BJ (cell line): ENCODE measurements around the gene PRR35. TPM values are rescaled to one million over a fixed set of nuclear protein-coding genes. Genes with fewer than 3 reads are reported as not detected.

Experiments used
- CTCF ChIA-PET: fragments of 350-600 bp; formaldehyde crosslinking; extraction: SDS; loops from one replicate; lab custom pipeline; 2021; ENCODE audit warnings: antibody characterized with exemption, inconsistent platforms; lab: Yijun Ruan, JAX
- POLR2A ChIA-PET: fragments of 300-600 bp; sonication (Branson Sonifier 250); formaldehyde crosslinking; extraction: SDS; loops from one replicate; lab custom pipeline; 2021; ENCODE audit warnings: antibody characterized with exemption; lab: Charles Lee
- DNase-seq: peaks from one replicate; pipeline ENCODE4 v3.0.0-alpha.2; 2011; ENCODE audit warnings: low read depth
- H3K27me3 ChIP-seq: 2 replicates; pipeline ENCODE4 v1.6.0; 2011; ENCODE audit warnings: low read length; ENCODE audit not compliant: control insufficient read depth, insufficient read depth
- H3K36me3 ChIP-seq: 2 replicates; pipeline ENCODE4 v1.5.1; 2011; ENCODE audit warnings: low read length; ENCODE audit not compliant: control insufficient read depth, insufficient read depth
- H3K4me3 ChIP-seq: 2 replicates; pipeline ENCODE4 v1.5.1; 2011; ENCODE audit warnings: low read depth, mild to moderate bottlenecking, control low read depth, low read length
- polyA plus RNA-seq: library from polyadenylated mRNA; depleted of rRNA; stranded (reverse); fragments of >200 nt; gene quantifications from 2 replicates; pipeline ENCODE4 v1.2.3, GENCODE V29; 2011
- TF ChIP-seq, protein P1 (sequence below): IDR thresholded peaks from 2 replicates; pipeline ENCODE4 v1.5.1; 2011; ENCODE audit warnings: low read depth, mild to moderate bottlenecking, control low read depth, inconsistent platforms, low read length, moderate library complexity; ENCODE audit not compliant: insufficient read depth

PRR35 gene
- polyA plus RNA-seq, 1 experiment = not detected

DNA sequence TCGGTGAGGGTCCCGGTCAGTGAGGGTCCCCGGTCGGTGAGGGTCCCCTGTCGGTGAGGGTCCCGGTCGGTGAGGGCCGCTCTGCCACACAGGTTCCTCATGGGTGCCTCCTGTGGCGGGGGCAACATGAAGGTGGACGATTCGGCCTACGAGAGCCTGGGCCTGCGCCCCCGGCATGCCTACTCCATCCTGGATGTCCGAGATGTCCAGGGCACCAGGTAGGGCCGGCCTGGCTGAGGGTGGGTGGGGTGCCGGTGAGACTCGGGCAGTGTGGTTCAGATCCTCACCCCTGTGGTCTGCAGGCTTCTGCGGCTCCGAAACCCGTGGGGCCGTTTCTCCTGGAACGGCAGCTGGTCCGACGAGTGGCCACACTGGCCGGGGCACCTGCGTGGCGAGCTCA lies 9.0 kb upstream of the PRR35 start:
- Histone ChIP-seq H3K27me3 (no peaks in the 10 kb centered on the region), H3K4me3 (no peak overlapping the region), H3K36me3 (peaks cover 27% of the 10 kb centered on the region)
- ChIA-PET CTCF (no interaction called here), POLR2A (no interaction called here)
- DNase-seq = no peak
- TF ChIP-seq, protein P1, sequence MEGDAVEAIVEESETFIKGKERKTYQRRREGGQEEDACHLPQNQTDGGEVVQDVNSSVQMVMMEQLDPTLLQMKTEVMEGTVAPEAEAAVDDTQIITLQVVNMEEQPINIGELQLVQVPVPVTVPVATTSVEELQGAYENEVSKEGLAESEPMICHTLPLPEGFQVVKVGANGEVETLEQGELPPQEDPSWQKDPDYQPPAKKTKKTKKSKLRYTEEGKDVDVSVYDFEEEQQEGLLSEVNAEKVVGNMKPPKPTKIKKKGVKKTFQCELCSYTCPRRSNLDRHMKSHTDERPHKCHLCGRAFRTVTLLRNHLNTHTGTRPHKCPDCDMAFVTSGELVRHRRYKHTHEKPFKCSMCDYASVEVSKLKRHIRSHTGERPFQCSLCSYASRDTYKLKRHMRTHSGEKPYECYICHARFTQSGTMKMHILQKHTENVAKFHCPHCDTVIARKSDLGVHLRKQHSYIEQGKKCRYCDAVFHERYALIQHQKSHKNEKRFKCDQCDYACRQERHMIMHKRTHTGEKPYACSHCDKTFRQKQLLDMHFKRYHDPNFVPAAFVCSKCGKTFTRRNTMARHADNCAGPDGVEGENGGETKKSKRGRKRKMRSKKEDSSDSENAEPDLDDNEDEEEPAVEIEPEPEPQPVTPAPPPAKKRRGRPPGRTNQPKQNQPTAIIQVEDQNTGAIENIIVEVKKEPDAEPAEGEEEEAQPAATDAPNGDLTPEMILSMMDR = no peak

DNA sequence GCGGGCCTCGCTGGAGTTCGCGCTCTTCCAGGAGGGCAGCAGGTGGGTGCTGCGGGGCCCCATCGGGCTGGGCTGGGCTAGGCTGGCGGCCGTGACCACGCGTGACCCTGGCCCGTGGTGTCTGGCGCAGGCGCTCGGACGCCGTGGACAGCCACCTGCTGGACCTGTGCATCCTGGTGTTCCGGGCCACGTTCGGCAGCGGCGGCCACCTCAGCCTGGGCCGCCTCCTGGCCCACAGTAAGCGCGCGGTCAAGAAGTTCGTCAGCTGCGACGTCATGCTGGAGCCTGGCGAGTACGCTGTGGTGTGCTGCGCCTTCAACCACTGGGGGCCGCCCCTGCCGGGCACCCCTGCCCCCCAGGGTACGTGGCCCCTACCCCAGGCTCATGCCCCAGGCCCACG lies 8.0 kb upstream of the PRR35 start:
- H3K4me3 ChIP-seq = no peak overlapping the region
- ChIA-PET CTCF (no interaction called here), POLR2A (no interaction called here)
- peaks cover 27% of the 10 kb centered on the region for H3K36me3 ChIP-seq
- TF ChIP-seq, protein P1 = no peak
- DNase-seq = no peak
- no peaks in the 10 kb centered on the region for H3K27me3 ChIP-seq

DNA sequence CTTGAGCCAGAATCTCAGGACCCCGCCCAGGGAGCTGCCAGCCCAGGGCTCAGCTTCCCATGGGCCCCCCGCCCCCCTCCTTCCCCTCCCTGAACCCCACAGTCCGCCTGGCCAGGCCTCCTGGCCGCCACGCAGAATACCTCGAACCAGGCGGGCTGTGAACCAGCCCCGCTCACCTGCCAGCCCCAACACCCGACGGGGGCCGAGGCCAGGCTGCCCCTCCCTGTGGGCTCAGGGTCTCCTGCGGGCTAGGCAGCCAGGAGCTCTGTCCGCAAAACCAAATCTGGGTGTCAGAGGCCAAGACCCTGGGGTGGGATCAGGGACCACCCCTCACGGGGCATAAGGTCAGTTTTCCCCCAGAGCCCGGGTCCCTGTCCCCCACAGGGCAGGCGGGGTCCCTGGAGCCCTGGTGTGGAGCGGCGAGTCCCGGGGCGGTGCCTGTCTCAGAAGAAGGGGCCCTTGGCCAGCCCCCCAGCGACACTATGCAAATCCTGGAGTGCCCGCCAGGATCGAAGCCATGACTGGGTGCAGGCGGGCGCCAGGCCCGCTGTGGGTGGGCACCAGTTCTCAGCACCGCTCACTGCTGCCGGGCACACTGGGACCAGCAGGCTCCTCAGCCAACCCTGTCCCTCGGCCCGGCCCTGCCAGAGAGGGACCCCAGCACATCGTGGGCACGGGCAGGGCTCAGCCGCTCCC lies 6.4 kb upstream of the PRR35 start:
- peaks cover 21% of the 10 kb centered on the region for H3K36me3 ChIP-seq
- TF ChIP-seq, protein P1 = no peak
- ChIA-PET CTCF (interaction anchor here (0.9 kb wide), 1 partner anchor 155 kb away, joined by 3 read pairs; no protein-coding TSS in a partner anchor), POLR2A (no interaction called here)
- H3K4me3 ChIP-seq = no peak overlapping the region
- no peaks in the 10 kb centered on the region for H3K27me3 ChIP-seq
- DNase-seq = no peak

DNA sequence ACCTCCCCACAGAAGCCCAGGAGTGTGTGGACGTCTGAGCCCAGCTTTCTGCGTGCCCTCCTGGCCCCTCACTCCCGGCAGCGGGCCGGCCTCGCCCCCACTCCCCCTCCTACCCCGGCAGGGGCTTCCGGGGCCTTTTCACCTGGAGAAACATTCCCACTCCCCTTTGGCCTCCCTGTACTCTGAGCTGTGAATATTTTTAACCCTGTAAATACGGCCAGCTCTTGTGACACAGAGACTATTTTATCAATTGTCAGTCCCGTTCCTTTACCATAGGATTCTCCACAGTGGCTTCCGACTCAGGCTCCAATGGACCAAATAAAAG lies 5.9 kb upstream of the PRR35 start:
- no peak for DNase-seq
- Histone ChIP-seq H3K36me3 (peaks cover 19% of the 10 kb centered on the region), H3K4me3 (no peak overlapping the region), H3K27me3 (peaks cover 2% of the 10 kb centered on the region)
- ChIA-PET POLR2A (no interaction called here), CTCF (interaction anchor here (0.9 kb wide), 1 partner anchor 156 kb away, joined by 3 read pairs; no protein-coding TSS in a partner anchor)
- TF ChIP-seq, protein P1 = no peak

DNA sequence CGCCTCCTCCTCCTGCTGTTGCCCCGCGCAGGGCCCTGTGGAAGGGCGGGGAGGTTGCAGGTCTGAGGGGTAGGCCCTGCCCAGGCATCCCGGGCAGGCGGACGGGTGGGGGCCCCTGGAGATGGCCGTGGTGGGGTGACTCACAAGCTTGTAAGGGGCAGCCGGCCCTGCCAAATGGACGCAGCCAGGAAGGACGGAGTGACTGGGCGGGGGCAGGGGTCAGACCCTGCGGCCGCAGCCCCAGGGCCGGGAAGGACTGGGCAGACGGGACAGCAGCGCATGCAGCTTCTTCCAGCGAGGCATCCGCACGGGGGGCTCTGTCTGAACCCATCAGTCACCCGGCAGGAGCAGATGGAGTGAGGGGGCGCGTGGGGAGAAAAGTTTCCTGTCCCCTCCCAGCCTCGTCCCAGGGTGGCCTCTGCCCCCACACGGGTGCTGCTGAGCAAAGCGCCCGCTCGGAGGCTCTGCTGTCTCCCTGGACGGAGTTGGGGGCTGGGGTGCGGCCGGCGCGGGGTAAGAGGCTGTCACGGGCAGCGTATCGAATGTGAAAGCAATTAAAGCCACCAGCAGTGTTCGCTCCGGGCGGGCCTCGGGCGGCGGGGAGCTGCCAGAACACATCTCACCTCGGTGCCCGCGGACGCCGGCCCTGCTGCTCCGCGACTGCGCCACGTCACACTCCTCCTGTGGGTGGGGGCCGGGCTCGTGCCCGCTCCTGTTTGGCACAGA lies 5.4 kb upstream of the PRR35 start:
- DNase-seq = peak; percentile 23
- POLR2A ChIA-PET = no interaction called here
- Histone ChIP-seq H3K36me3 (peaks cover 14% of the 10 kb centered on the region), H3K4me3 (peak overlapping the region; percentile 14), H3K27me3 (peaks cover 5% of the 10 kb centered on the region)
- CTCF ChIA-PET = interaction anchor here (0.7 to 0.9 kb wide), 2 partner anchors 13 to 156 kb away, joined by 3 read pairs; no protein-coding TSS in a partner anchor
- TF ChIP-seq, protein P1 = no peak
